MM.1S (cell line): ENCODE data around the gene FRY.

Source experiments
- DNase-seq: peaks from one replicate; pipeline ENCODE4 v3.0.0-alpha.2; 2015
- H2AFZ ChIP-seq: fragments of 300-600 bp; sonication (generic); 2 replicates; pipeline ENCODE4 v1.6.0; 2016; ENCODE audit warnings: antibody characterized with exemption, low read length
- H3F3A ChIP-seq: fragments of 300-600 bp; sonication (generic); 2 replicates; pipeline ENCODE4 v1.6.1; 2016; ENCODE audit warnings: mild to moderate bottlenecking, antibody characterized with exemption, low read length, moderate library complexity, mixed read lengths; ENCODE audit not compliant: insufficient read depth
- H3K27ac ChIP-seq: fragments of 300-600 bp; sonication (generic); 2 replicates; pipeline ENCODE4 v1.5.1; 2016; ENCODE audit warnings: mild to moderate bottlenecking, low read length
- H3K27me3 ChIP-seq: fragments of 300-600 bp; sonication (generic); replicated peaks from 2 replicates; pipeline ENCODE4 v1.6.0; 2016; ENCODE audit warnings: low read length; ENCODE audit not compliant: insufficient read depth
- H3K36me3 ChIP-seq: fragments of 300-600 bp; sonication (generic); replicated peaks from 2 replicates; pipeline ENCODE4 v1.6.1; 2016; ENCODE audit warnings: mild to moderate bottlenecking, low read length, mixed read lengths; ENCODE audit not compliant: insufficient read depth
- H3K4me1 ChIP-seq: fragments of 300-600 bp; sonication (generic); 2 replicates; pipeline ENCODE4 v1.6.1; 2016; ENCODE audit warnings: low read length, mixed read lengths
- H3K4me2 ChIP-seq: fragments of 300-600 bp; sonication (generic); 2 replicates; pipeline ENCODE4 v1.6.0; 2016; ENCODE audit warnings: low read depth, low read length
- H3K4me3 ChIP-seq: fragments of 300-600 bp; sonication (generic); 2 replicates; pipeline ENCODE4 v1.5.1; 2016; ENCODE audit warnings: low read length, mixed read lengths
- H3K79me2 ChIP-seq: fragments of 300-600 bp; sonication (generic); 2 replicates; pipeline ENCODE4 v1.6.1; 2016; ENCODE audit warnings: mixed run types, low read length, mixed read lengths
- H3K9ac ChIP-seq: fragments of 300-600 bp; sonication (generic); 2 replicates; pipeline ENCODE4 v1.6.1; 2016; ENCODE audit warnings: low read length, mixed read lengths
- H3K9me2 ChIP-seq: fragments of 300-600 bp; sonication (generic); replicated peaks from 2 replicates; pipeline ENCODE4 v1.6.1; 2016; ENCODE audit warnings: mild to moderate bottlenecking, low read length, mixed read lengths; ENCODE audit not compliant: insufficient read depth
- H3K9me3 ChIP-seq: fragments of 300-600 bp; sonication (generic); replicated peaks from 2 replicates; pipeline ENCODE4 v1.6.1; 2016; ENCODE audit warnings: mild to moderate bottlenecking, low read length, mixed read lengths; ENCODE audit not compliant: insufficient read depth
- H4K20me1 ChIP-seq: fragments of 300-600 bp; sonication (generic); 2 replicates; pipeline ENCODE4 v1.6.1; 2016; ENCODE audit warnings: mild to moderate bottlenecking, low read length, moderate library complexity, mixed read lengths; ENCODE audit not compliant: insufficient read depth
- CTCF ChIP-seq: fragments of 300-600 bp; sonication (generic); IDR thresholded peaks from 2 replicates; pipeline ENCODE4 v1.5.1; 2016; ENCODE audit warnings: antibody characterized with exemption, low read length, mixed read lengths
- EZH2 ChIP-seq: fragments of 300-600 bp; sonication (generic); optimal IDR thresholded peaks from 2 replicates; pipeline ENCODE3; 2017; ENCODE audit warnings: low read depth, mild to moderate bottlenecking, antibody characterized with exemption, low read length, mixed read lengths
- EZH2phosphoT487 ChIP-seq: fragments of 300-600 bp; sonication (generic); IDR thresholded peaks from 2 replicates; pipeline ENCODE4 v1.6.1; 2018; ENCODE audit warnings: antibody characterized with exemption, low read length

Gene FRY

DNA sequence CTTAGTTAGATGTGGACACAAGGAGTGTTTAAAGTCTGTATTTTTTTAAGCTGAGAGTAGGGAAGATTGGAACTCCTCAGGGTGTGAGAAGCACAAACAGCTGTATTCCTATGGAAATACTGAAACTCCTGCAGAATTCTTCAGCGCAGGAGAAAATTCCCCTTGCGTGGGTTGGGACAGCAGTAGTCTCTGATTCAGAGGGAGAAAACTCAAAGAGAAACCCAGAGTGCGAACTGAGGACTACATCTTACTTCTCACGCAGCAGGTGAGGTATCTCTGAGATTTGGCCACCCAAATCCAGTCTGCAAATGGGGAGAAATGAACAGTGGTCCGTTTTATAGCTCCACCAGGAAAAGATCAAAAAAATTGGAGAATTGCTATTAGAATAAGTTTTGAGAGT, 60.9 kb downstream of the FRY start:
- Histone ChIP-seq H3F3A (no peaks in the 10 kb centered on the region), H3K27me3 (no peaks in the 10 kb centered on the region), H4K20me1 (no peaks in the 10 kb centered on the region)

DNA sequence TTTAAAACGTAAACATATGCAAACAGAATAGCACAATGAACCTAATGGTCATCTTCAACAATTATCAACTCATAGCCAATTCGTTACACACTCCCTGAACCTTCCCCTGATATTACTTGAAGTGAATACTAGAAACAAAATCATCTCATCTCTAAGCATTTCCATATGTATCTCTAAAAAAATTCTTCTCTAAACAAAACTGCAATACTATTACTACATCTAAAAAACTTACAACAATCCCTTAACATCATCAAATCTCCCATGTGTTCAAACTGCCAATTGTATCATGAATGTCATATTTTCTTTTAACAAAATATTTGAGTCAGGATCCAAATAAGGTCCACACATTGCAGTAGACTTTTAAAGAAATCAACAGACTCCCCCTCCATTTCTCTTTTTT, 61.4 kb downstream of the FRY start:
- Histone ChIP-seq H3K9me2 (no peaks in the 10 kb centered on the region), H4K20me1 (no peaks in the 10 kb centered on the region), H3K9ac (no peak overlapping the region), H3K4me1 (no peaks in the 10 kb centered on the region), H3F3A (no peaks in the 10 kb centered on the region), H3K79me2 (no peaks in the 10 kb centered on the region), H3K9me3 (no peaks in the 10 kb centered on the region), H3K4me2 (no peak overlapping the region), H3K36me3 (no peaks in the 10 kb centered on the region), H3K4me3 (no peak overlapping the region), H2AFZ (no peak overlapping the region), H3K27ac (no peak overlapping the region), H3K27me3 (no peaks in the 10 kb centered on the region)
- no peak for TF ChIP-seq EZH2
- TF ChIP-seq EZH2phosphoT487, result no peak
- no peak for TF ChIP-seq CTCF
- DNase-seq, result no peak

More for the DNA sequence above, 60.9 kb downstream of the FRY start:
- Histone ChIP-seq H3K27ac (no peak overlapping the region), H3K4me3 (no peak overlapping the region), H3K79me2 (no peaks in the 10 kb centered on the region), H3K36me3 (no peaks in the 10 kb centered on the region), H3K4me2 (no peak overlapping the region), H3K9me3 (no peaks in the 10 kb centered on the region), H2AFZ (no peak overlapping the region), H3K9me2 (no peaks in the 10 kb centered on the region), H3K4me1 (no peaks in the 10 kb centered on the region), H3K9ac (no peak overlapping the region)
- DNase-seq, result no peak
- TF ChIP-seq CTCF (no peak), EZH2 (no peak), EZH2phosphoT487 (no peak)

GRCh38 chr13:32098272-32098671, 66.7 kb downstream of the FRY start:
- H4K20me1 ChIP-seq, result no peaks in the 10 kb centered on the region
- no peaks in the 10 kb centered on the region for H3K9me3 ChIP-seq
- H3K36me3 ChIP-seq, result no peaks in the 10 kb centered on the region
- no peak for TF ChIP-seq EZH2phosphoT487
- TF ChIP-seq CTCF, result no peak
- no peak for TF ChIP-seq EZH2
- H2AFZ ChIP-seq, result no peak overlapping the region
- no peak overlapping the region for H3K4me3 ChIP-seq
- no peak for DNase-seq
- no peaks in the 10 kb centered on the region for H3K4me1 ChIP-seq
- no peaks in the 10 kb centered on the region for H3F3A ChIP-seq
- H3K27me3 ChIP-seq, result no peaks in the 10 kb centered on the region
- no peak overlapping the region for H3K27ac ChIP-seq
- no peaks in the 10 kb centered on the region for H3K79me2 ChIP-seq
- H3K9me2 ChIP-seq, result no peaks in the 10 kb centered on the region
- no peak overlapping the region for H3K4me2 ChIP-seq
- H3K9ac ChIP-seq, result no peak overlapping the region
